HEK293 (cell line): ENCODE measurements around the gene BLZF1.

Experiments used
- GLI4 ChIP-seq: fragments of 450-650 bp; formaldehyde crosslinking; IDR thresholded peaks from 2 replicates; pipeline ENCODE4 v1.5.1; 2016; ENCODE audit warnings: missing biosample characterization, missing genetic modification characterization
- GLIS2 ChIP-seq: fragments of 450-650 bp; formaldehyde crosslinking; IDR thresholded peaks from 2 replicates; pipeline ENCODE4 v1.5.1; 2016; ENCODE audit warnings: missing biosample characterization, missing genetic modification characterization
- HOXD13 ChIP-seq: sonication (generic); formaldehyde crosslinking; IDR thresholded peaks from 2 replicates; pipeline ENCODE4 v1.8.0; 2022; ENCODE audit warnings: missing genetic modification reagents, borderline replicate concordance
- MEIS1 ChIP-seq: sonication (generic); formaldehyde crosslinking; IDR thresholded peaks from 2 replicates; pipeline ENCODE4 v1.8.1; 2022; ENCODE audit warnings: missing genetic modification reagents, mild to moderate bottlenecking, borderline replicate concordance
- MZF1 ChIP-seq: fragments of 450-650 bp; formaldehyde crosslinking; IDR thresholded peaks from 2 replicates; pipeline ENCODE4 v1.5.1; 2017; ENCODE audit warnings: missing biosample characterization, missing genetic modification characterization, borderline replicate concordance
- SCRT2 ChIP-seq: fragments of 450-650 bp; formaldehyde crosslinking; IDR thresholded peaks from 2 replicates; pipeline ENCODE4 v1.5.1; 2016; ENCODE audit warnings: missing biosample characterization, missing genetic modification characterization
- SP7 ChIP-seq: fragments of 450-650 bp; formaldehyde crosslinking; IDR thresholded peaks from 2 replicates; pipeline ENCODE4 v1.5.1; 2016; ENCODE audit warnings: missing biosample characterization, missing genetic modification characterization
- TRIM28 ChIP-seq: IDR thresholded peaks from 2 replicates; pipeline ENCODE4 v1.6.1; 2011; ENCODE audit warnings: low read length, control low read depth, borderline replicate concordance
- YY2 ChIP-seq: fragments of 450-650 bp; formaldehyde crosslinking; IDR thresholded peaks from 2 replicates; pipeline ENCODE4 v1.5.1; 2016; ENCODE audit warnings: missing biosample characterization, missing genetic modification characterization
- ZNF112 ChIP-seq: fragments of 450-650 bp; formaldehyde crosslinking; IDR thresholded peaks from 2 replicates; pipeline ENCODE4 v1.5.0; 2017; ENCODE audit warnings: missing biosample characterization, missing genetic modification characterization
- ZNF184 ChIP-seq: fragments of 450-650 bp; IDR thresholded peaks from 2 replicates; pipeline ENCODE4 v1.5.1; 2018; ENCODE audit warnings: missing biosample characterization, mild to moderate bottlenecking, missing genetic modification characterization
- ZNF214 ChIP-seq: fragments of 450-650 bp; formaldehyde crosslinking; IDR thresholded peaks from 2 replicates; pipeline ENCODE4 v1.5.1; 2017; ENCODE audit warnings: missing biosample characterization, mild to moderate bottlenecking, missing genetic modification characterization, borderline replicate concordance
- ZNF266 ChIP-seq: fragments of 450-650 bp; formaldehyde crosslinking; IDR thresholded peaks from 2 replicates; pipeline ENCODE4 v1.5.1; 2016; ENCODE audit warnings: missing biosample characterization, missing genetic modification characterization, low read depth
- ZNF302 ChIP-seq: fragments of 450-650 bp; formaldehyde crosslinking; IDR thresholded peaks from 2 replicates; pipeline ENCODE4 v1.5.1; 2016; ENCODE audit warnings: missing biosample characterization, missing genetic modification characterization, low read depth
- ZNF335 ChIP-seq: fragments of 450-650 bp; formaldehyde crosslinking; conservative IDR thresholded peaks from 2 replicates; pipeline ENCODE4 v1.5.1; 2016; ENCODE audit warnings: missing biosample characterization, missing genetic modification characterization
- ZNF394 ChIP-seq: fragments of 450-650 bp; formaldehyde crosslinking; IDR thresholded peaks from 2 replicates; pipeline ENCODE4 v1.5.1; 2016; ENCODE audit warnings: missing biosample characterization, missing genetic modification characterization, mild to moderate bottlenecking, moderate library complexity, borderline replicate concordance
- ZNF501 ChIP-seq: fragments of 450-650 bp; formaldehyde crosslinking; IDR thresholded peaks from 2 replicates; pipeline ENCODE4 v1.5.1; 2016; ENCODE audit warnings: missing biosample characterization, missing genetic modification characterization
- ZNF544 ChIP-seq: fragments of 450-650 bp; formaldehyde crosslinking; IDR thresholded peaks from 2 replicates; pipeline ENCODE4 v1.5.0; 2017; ENCODE audit warnings: missing biosample characterization, missing genetic modification characterization
- ZNF549 ChIP-seq: fragments of 450-650 bp; IDR thresholded peaks from 2 replicates; pipeline ENCODE4 v1.5.1; 2018; ENCODE audit warnings: missing biosample characterization, missing genetic modification characterization, mild to moderate bottlenecking, inconsistent platforms, moderate library complexity
- ZNF654 ChIP-seq: fragments of 450-650 bp; formaldehyde crosslinking; IDR thresholded peaks from 2 replicates; pipeline ENCODE4 v1.5.1; 2016; ENCODE audit warnings: low read depth, missing biosample characterization, missing genetic modification characterization
- ZNF660 ChIP-seq: fragments of 450-650 bp; IDR thresholded peaks from 2 replicates; pipeline ENCODE4 v1.5.1; 2018; ENCODE audit warnings: missing biosample characterization, mild to moderate bottlenecking, missing genetic modification characterization
- ZNF843 ChIP-seq: fragments of 450-650 bp; formaldehyde crosslinking; IDR thresholded peaks from 2 replicates; pipeline ENCODE4 v1.5.1; 2016; ENCODE audit warnings: missing biosample characterization, missing genetic modification characterization
- TF ChIP-seq, protein P1 (sequence below): fragments of 450-650 bp; formaldehyde crosslinking; conservative IDR thresholded peaks from 2 replicates; pipeline ENCODE4 v1.5.1; 2016; ENCODE audit warnings: low read depth, missing biosample characterization, missing genetic modification characterization
- TF ChIP-seq, protein P2 (sequence below): fragments of 450-650 bp; formaldehyde crosslinking; IDR thresholded peaks from 2 replicates; pipeline ENCODE4 v1.5.1; 2017; ENCODE audit warnings: missing biosample characterization, missing genetic modification characterization
- TF ChIP-seq, protein P3 (sequence below): fragments of 450-650 bp; formaldehyde crosslinking; IDR thresholded peaks from 2 replicates; pipeline ENCODE4; 2016; ENCODE audit warnings: missing biosample characterization, missing genetic modification characterization
- TF ChIP-seq, protein P4 (sequence below): fragments of 450-650 bp; formaldehyde crosslinking; IDR thresholded peaks from 2 replicates; pipeline ENCODE4 v1.5.1; 2016; ENCODE audit warnings: missing biosample characterization, missing genetic modification characterization, borderline replicate concordance
- TF ChIP-seq, protein P5 (sequence below): fragments of 450-650 bp; formaldehyde crosslinking; IDR thresholded peaks from 2 replicates; pipeline ENCODE4 v1.5.1; 2016; ENCODE audit warnings: missing biosample characterization, missing genetic modification characterization

BLZF1 gene

DNA sequence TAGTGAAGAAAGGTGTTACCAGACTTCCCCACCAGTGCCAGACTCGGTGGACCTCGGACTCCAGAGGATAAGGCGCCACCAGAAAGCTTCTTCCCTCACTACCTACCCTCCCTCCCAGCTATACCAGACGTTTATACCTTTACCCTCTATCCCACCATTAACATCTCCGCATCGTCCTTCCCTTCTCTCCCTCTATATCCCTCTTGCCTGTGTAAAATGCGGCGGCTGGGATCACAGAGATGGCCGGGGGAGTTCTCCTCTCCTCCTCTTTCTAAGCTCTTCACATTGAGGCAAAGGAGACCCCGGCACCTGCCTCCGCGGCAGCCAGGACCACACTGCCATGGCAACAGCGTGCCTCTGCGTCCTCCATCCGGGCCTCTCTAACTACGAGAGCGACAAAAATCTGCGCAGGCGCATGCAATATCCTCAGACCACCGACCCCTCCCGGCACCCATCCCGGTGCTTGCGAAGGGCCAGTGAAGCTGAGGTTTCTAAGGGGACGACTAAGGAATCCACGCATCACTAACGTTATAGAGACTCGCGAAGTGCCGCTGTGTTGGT is 59.2 kb downstream of the BLZF1 start, which contains the start of gene CCDC181 (continued):
- TF ChIP-seq, protein P1, sequence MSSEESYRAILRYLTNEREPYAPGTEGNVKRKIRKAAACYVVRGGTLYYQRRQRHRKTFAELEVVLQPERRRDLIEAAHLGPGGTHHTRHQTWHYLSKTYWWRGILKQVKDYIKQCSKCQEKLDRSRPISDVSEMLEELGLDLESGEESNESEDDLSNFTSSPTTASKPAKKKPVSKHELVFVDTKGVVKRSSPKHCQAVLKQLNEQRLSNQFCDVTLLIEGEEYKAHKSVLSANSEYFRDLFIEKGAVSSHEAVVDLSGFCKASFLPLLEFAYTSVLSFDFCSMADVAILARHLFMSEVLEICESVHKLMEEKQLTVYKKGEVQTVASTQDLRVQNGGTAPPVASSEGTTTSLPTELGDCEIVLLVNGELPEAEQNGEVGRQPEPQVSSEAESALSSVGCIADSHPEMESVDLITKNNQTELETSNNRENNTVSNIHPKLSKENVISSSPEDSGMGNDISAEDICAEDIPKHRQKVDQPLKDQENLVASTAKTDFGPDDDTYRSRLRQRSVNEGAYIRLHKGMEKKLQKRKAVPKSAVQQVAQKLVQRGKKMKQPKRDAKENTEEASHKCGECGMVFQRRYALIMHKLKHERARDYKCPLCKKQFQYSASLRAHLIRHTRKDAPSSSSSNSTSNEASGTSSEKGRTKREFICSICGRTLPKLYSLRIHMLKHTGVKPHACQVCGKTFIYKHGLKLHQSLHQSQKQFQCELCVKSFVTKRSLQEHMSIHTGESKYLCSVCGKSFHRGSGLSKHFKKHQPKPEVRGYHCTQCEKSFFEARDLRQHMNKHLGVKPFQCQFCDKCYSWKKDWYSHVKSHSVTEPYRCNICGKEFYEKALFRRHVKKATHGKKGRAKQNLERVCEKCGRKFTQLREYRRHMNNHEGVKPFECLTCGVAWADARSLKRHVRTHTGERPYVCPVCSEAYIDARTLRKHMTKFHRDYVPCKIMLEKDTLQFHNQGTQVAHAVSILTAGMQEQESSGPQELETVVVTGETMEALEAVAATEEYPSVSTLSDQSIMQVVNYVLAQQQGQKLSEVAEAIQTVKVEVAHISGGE = peak; percentile 34; the same call in 1 of the 2 replicates
- TF ChIP-seq ZNF214 (no peak), MZF1 (no peak), ZNF843 (tag by site-specific recombination) (no peak), ZNF335 (tag by site-specific recombination) (peak; percentile 86), SP7 (tag by site-specific recombination) (0 out of 2 replicates have a peak, but pooled peaks have one; percentile 18), SCRT2 (tag by site-specific recombination) (0 out of 2 replicates have a peak, but pooled peaks have one; percentile 28), ZNF549 (no peak), ZNF302 (tag by site-specific recombination) (no peak), ZNF266 (no peak), HOXD13 (CRISPR knock-in tag) (no peak), ZNF654 (no peak), ZNF501 (tag by site-specific recombination) (peak; percentile 67; the same call in 1 of the 2 replicates), ZNF660 (tag by site-specific recombination) (no peak), TRIM28 (no peak), ZNF544 (tag by site-specific recombination) (no peak), GLI4 (tag by site-specific recombination) (no peak), ZNF394 (peak; percentile 38; the same call in 1 of the 2 replicates), ZNF184 (no peak), MEIS1 (CRISPR knock-in tag) (no peak), YY2 (tag by site-specific recombination) (no peak), ZNF112 (tag by site-specific recombination) (no peak), GLIS2 (no peak)
- TF ChIP-seq, protein P2, sequence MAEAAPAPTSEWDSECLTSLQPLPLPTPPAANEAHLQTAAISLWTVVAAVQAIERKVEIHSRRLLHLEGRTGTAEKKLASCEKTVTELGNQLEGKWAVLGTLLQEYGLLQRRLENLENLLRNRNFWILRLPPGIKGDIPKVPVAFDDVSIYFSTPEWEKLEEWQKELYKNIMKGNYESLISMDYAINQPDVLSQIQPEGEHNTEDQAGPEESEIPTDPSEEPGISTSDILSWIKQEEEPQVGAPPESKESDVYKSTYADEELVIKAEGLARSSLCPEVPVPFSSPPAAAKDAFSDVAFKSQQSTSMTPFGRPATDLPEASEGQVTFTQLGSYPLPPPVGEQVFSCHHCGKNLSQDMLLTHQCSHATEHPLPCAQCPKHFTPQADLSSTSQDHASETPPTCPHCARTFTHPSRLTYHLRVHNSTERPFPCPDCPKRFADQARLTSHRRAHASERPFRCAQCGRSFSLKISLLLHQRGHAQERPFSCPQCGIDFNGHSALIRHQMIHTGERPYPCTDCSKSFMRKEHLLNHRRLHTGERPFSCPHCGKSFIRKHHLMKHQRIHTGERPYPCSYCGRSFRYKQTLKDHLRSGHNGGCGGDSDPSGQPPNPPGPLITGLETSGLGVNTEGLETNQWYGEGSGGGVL (tag by site-specific recombination) = no peak
- TF ChIP-seq, protein P3, sequence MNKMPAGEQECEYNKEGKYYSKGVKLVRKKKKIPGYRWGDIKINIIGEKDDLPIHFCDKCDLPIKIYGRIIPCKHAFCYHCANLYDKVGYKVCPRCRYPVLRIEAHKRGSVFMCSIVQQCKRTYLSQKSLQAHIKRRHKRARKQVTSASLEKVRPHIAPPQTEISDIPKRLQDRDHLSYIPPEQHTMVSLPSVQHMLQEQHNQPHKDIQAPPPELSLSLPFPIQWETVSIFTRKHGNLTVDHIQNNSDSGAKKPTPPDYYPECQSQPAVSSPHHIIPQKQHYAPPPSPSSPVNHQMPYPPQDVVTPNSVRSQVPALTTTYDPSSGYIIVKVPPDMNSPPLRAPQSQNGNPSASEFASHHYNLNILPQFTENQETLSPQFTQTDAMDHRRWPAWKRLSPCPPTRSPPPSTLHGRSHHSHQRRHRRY (tag by site-specific recombination) = no peak
- TF ChIP-seq, protein P4, sequence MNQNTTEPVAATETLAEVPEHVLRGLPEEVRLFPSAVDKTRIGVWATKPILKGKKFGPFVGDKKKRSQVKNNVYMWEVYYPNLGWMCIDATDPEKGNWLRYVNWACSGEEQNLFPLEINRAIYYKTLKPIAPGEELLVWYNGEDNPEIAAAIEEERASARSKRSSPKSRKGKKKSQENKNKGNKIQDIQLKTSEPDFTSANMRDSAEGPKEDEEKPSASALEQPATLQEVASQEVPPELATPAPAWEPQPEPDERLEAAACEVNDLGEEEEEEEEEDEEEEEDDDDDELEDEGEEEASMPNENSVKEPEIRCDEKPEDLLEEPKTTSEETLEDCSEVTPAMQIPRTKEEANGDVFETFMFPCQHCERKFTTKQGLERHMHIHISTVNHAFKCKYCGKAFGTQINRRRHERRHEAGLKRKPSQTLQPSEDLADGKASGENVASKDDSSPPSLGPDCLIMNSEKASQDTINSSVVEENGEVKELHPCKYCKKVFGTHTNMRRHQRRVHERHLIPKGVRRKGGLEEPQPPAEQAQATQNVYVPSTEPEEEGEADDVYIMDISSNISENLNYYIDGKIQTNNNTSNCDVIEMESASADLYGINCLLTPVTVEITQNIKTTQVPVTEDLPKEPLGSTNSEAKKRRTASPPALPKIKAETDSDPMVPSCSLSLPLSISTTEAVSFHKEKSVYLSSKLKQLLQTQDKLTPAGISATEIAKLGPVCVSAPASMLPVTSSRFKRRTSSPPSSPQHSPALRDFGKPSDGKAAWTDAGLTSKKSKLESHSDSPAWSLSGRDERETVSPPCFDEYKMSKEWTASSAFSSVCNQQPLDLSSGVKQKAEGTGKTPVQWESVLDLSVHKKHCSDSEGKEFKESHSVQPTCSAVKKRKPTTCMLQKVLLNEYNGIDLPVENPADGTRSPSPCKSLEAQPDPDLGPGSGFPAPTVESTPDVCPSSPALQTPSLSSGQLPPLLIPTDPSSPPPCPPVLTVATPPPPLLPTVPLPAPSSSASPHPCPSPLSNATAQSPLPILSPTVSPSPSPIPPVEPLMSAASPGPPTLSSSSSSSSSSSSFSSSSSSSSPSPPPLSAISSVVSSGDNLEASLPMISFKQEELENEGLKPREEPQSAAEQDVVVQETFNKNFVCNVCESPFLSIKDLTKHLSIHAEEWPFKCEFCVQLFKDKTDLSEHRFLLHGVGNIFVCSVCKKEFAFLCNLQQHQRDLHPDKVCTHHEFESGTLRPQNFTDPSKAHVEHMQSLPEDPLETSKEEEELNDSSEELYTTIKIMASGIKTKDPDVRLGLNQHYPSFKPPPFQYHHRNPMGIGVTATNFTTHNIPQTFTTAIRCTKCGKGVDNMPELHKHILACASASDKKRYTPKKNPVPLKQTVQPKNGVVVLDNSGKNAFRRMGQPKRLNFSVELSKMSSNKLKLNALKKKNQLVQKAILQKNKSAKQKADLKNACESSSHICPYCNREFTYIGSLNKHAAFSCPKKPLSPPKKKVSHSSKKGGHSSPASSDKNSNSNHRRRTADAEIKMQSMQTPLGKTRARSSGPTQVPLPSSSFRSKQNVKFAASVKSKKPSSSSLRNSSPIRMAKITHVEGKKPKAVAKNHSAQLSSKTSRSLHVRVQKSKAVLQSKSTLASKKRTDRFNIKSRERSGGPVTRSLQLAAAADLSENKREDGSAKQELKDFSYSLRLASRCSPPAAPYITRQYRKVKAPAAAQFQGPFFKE (tag by site-specific recombination) = no peak
- TF ChIP-seq, protein P5, sequence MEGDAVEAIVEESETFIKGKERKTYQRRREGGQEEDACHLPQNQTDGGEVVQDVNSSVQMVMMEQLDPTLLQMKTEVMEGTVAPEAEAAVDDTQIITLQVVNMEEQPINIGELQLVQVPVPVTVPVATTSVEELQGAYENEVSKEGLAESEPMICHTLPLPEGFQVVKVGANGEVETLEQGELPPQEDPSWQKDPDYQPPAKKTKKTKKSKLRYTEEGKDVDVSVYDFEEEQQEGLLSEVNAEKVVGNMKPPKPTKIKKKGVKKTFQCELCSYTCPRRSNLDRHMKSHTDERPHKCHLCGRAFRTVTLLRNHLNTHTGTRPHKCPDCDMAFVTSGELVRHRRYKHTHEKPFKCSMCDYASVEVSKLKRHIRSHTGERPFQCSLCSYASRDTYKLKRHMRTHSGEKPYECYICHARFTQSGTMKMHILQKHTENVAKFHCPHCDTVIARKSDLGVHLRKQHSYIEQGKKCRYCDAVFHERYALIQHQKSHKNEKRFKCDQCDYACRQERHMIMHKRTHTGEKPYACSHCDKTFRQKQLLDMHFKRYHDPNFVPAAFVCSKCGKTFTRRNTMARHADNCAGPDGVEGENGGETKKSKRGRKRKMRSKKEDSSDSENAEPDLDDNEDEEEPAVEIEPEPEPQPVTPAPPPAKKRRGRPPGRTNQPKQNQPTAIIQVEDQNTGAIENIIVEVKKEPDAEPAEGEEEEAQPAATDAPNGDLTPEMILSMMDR (tag by site-specific recombination) = no peak
